Activated CD4-positive, alpha-beta T cell treated with anti-CD3 and anti-CD28 coated beads, Interleukin-2, amount 10 ng/mL, durations not matched to agents 24 days and 14 days (primary cell): ENCODE results near the gene CFAP57. TPM values are rescaled to one million over a fixed set of nuclear protein-coding genes. Genes with fewer than 3 reads are reported as not detected.

Experiments used
- DNase-seq: peaks from one replicate; pipeline ENCODE4 v3.0.0; 2022
- H3K27ac Mint-ChIP-seq: one replicate; pipeline ENCODE4 v1.8.0; 2022; ENCODE audit warnings: mild to moderate bottlenecking, mixed read lengths
- H3K27me3 Mint-ChIP-seq: one replicate; pipeline ENCODE4 v1.8.0; 2022; ENCODE audit warnings: mixed read lengths
- H3K36me3 Mint-ChIP-seq: one replicate; pipeline ENCODE4 v1.8.0; 2022; ENCODE audit warnings: low read depth, mild to moderate bottlenecking, mixed read lengths
- H3K4me1 Mint-ChIP-seq: one replicate; pipeline ENCODE4 v1.8.0; 2021; ENCODE audit warnings: mixed read lengths
- H3K4me3 Mint-ChIP-seq: one replicate; pipeline ENCODE4 v1.8.0; 2022; ENCODE audit warnings: mild to moderate bottlenecking, moderate library complexity, mixed read lengths
- H3K9me3 Mint-ChIP-seq: one replicate; pipeline ENCODE4 v1.8.0; 2021; ENCODE audit warnings: mixed read lengths
- intact Hi-C: fragments of 100-400 bp; cut with micrococcal nuclease; formaldehyde crosslinking; loops from one replicate; pipeline ENCODE4 v1.15.1; 2023
- total RNA-seq: library from RNA; stranded (reverse); gene quantifications from 2 replicates; pipeline ENCODE4 v1.2.3, GENCODE V29; 2022

The CFAP57 gene
- total RNA-seq, 1 donor from 2014 or later: 0.40 TPM

DNA sequence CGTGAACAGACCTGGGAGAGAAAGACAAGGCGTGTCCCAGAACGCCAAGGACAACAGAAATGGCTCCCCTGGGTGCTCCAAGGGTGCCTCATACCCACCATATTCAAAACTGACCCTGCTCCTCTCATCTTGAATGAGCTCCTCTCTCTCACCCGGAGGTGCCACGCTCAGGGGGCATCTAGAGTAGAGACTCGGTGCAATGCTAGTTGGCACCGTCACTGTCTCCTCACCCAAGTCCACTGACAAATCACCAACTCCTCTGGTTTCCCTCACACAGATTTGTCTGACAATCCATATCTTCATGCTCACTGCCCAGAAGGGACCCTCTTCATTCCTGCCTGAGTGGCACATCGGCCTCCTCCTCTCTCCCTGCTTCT is 102.7 kb downstream of the CFAP57 start:
- DNase-seq: no peak

DNA sequence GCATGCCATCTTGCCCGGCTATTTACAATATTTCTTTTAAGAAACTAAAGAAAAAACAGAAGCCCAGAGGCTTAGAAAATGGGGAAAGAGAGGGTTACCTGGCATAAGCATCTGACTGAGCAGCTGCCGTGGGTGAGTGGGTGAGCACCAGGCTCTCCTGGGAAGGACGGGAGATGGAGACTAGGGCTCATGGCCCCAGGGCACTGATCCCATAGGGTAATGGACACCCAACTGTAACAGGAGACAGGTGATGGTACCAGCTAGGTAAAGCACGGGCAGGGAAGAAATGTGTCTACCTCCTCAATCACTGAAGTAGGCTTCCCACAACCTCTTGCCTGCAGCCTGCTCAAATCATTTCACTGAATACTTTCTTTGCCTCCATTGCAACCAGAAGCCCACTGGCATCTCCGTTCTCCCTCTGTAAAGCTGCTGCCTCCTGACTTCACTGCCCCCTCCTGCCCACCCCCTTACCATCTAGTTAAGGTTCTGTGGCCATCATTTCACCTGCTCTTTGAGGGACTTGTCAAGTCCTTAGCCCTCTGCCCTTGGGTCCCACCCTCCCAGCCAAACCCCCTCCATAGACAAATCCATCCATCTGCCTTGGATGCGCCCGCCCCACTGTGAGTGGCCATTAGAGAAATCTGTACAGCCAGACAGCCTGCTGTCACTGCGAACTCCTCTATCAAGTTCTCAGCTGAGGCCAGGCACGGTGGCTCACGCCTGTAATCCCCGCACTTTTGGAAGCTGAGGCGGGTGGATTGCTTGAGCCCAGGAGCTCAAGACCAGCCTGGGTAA is 103.9 kb downstream of the CFAP57 start:
- peaks cover 4% of the 10 kb centered on the region for H3K27me3 Mint-ChIP-seq
- H3K27ac Mint-ChIP-seq: peak overlapping the region; percentile 38
- H3K4me3 Mint-ChIP-seq: no peak overlapping the region
- no peak for DNase-seq
- peaks cover 6% of the 10 kb centered on the region for H3K36me3 Mint-ChIP-seq
- peaks cover 13% of the 10 kb centered on the region for H3K9me3 Mint-ChIP-seq
- intact Hi-C loops: no loop called here
- H3K4me1 Mint-ChIP-seq: peaks cover 15% of the 10 kb centered on the region

More for the DNA sequence above, 102.7 kb downstream of the CFAP57 start:
- intact Hi-C loops: no loop called here
- H3K27me3 Mint-ChIP-seq: peaks cover 6% of the 10 kb centered on the region
- peaks cover 6% of the 10 kb centered on the region for H3K36me3 Mint-ChIP-seq
- H3K4me1 Mint-ChIP-seq: peaks cover 20% of the 10 kb centered on the region
- H3K27ac Mint-ChIP-seq: peak overlapping the region; percentile 98
- H3K9me3 Mint-ChIP-seq: peaks cover 13% of the 10 kb centered on the region
- peak overlapping the region; percentile 69 for H3K4me3 Mint-ChIP-seq

DNA sequence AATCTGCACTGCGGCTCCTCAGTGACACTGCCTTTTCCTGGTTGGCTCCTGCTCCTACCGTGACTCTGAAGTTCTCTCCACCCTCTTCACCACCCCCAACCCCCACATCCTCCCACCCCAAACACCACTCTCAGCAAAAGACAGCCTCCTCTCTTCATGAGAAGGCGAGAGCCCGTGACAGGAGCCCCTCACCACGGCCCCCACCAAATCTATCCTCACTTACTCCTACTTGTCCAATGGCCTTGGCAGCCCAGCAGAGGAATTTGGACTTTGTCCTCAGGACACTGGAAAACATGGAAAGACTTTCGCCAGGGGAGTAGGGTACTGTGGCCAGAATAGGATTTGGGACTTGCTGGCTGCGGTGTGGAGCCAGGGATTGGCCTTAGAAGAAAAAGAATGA is 104.5 kb downstream of the CFAP57 start:
- H3K4me1 Mint-ChIP-seq: peaks cover 13% of the 10 kb centered on the region
- H3K9me3 Mint-ChIP-seq: peaks cover 13% of the 10 kb centered on the region
- H3K27me3 Mint-ChIP-seq: peaks cover 5% of the 10 kb centered on the region
- H3K27ac Mint-ChIP-seq: peak overlapping the region; percentile 38
- H3K36me3 Mint-ChIP-seq: peaks cover 6% of the 10 kb centered on the region
- DNase-seq: no peak
- intact Hi-C loops: no loop called here
- H3K4me3 Mint-ChIP-seq: no peak overlapping the region

DNA sequence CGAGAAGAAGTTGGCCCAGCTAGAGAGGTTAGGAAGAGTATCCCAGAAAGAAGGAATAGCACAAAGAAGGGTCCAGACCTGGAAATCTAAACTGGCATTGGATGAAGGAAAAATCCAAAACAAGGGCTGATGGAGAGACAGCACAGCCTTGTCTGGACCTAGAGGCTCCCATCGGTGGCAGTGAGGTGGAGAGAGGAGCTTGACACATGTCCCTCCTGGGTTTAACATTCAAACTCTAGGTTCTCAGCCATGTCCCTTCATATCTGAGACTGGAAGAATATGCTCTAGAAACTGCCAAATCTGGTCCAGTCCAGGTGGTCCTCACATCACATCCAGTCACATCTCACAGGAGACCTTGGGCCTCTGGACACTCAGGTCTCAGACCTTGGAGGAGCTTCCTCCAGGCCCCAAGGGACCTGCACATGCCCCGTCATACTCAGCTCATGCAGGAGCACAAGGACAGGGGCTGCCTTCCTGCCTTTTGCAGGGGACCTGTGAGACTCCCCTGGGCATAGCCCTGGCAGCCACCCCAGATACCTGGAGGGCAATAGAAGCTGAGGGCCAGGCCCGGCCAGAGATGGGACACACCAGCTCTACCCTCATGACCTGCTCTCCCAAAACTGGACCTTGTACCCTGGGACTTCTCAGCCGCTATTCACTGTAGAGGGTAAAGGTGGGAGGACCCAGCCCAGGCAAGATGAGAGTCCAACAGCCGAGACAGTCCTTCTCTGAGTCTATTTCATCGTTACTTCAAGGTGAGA is 105.2 kb downstream of the CFAP57 start:
- H3K4me1 Mint-ChIP-seq: peaks cover 13% of the 10 kb centered on the region
- peaks cover 13% of the 10 kb centered on the region for H3K9me3 Mint-ChIP-seq
- H3K36me3 Mint-ChIP-seq: peaks cover 6% of the 10 kb centered on the region
- H3K27me3 Mint-ChIP-seq: peaks cover 5% of the 10 kb centered on the region
- H3K27ac Mint-ChIP-seq: no peak overlapping the region
- H3K4me3 Mint-ChIP-seq: no peak overlapping the region
- DNase-seq: no peak
- intact Hi-C loops: no loop called here

DNA sequence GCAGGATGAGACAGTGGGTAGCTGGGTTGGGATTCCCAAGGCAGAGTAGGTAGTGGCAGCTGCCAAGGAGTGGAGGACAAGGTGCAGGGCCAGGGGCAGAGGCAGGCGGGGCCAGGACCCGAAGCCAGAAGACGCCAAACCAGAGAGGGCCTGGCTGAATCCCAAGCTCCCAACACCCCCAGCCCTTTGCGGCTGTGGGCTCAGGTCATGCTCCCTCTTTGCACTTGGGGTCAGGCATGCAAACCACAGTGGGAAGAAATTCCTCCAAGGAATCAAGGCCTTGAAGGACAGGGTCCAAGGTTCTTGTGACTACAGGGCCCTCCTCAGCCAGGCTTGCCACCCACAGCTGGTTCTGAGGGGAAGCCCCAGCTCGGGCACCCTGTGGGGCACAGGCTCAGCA is 107.0 kb downstream of the CFAP57 start:
- peaks cover 11% of the 10 kb centered on the region for H3K9me3 Mint-ChIP-seq
- DNase-seq: no peak
- H3K27me3 Mint-ChIP-seq: peaks cover 5% of the 10 kb centered on the region
- no peak overlapping the region for H3K27ac Mint-ChIP-seq
- peaks cover 12% of the 10 kb centered on the region for H3K4me1 Mint-ChIP-seq
- H3K36me3 Mint-ChIP-seq: peaks cover 6% of the 10 kb centered on the region
- H3K4me3 Mint-ChIP-seq: no peak overlapping the region
- intact Hi-C loops: no loop called here

DNA sequence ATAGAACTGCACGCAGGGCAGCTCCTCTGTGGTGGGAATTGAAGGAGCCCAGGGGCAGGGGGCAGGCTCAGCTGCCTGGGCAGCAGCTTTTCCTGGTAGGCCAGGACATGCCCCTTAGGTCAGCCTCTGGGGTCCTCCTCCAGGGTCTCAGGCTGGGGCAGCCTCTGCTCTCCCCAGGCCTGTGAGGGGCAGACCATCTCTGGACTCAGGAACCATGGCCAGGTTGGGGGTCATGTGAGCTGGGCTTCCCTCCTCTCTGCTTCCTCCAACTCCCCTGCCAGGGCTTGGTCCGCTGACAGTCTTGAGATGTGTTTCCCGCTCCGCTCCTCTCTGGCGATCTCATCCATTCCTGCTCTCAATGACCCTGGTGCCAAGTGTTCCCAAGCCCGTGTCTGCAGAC is 107.5 kb downstream of the CFAP57 start:
- H3K36me3 Mint-ChIP-seq: peaks cover 3% of the 10 kb centered on the region
- H3K27me3 Mint-ChIP-seq: peaks cover 5% of the 10 kb centered on the region
- no peak for DNase-seq
- H3K9me3 Mint-ChIP-seq: peaks cover 6% of the 10 kb centered on the region
- H3K4me3 Mint-ChIP-seq: no peak overlapping the region
- no peak overlapping the region for H3K27ac Mint-ChIP-seq
- peaks cover 7% of the 10 kb centered on the region for H3K4me1 Mint-ChIP-seq
- intact Hi-C loops: no loop called here

DNA sequence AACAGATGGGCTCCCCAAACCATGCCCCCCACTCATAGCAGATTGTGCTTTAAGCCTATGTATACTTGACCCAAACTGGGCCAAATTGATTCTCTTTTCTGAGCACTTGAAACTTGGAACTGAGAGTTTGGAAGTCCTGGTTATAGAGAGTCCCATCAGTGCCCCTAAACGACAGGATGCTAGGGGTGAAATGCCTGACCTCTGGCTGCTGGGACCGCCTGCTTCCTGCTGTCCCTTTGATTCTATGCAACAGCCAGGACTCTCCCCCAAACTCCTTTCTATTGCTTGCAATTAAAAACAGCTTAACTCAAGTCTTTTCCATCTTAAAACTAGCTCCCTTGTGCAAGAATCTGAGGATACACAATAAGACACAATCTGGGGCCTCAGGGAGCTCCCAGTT is 108.6 kb downstream of the CFAP57 start:
- DNase-seq: no peak
- intact Hi-C loops: no loop called here
- peaks cover 5% of the 10 kb centered on the region for H3K27me3 Mint-ChIP-seq
- no peaks in the 10 kb centered on the region for H3K36me3 Mint-ChIP-seq
- no peak overlapping the region for H3K27ac Mint-ChIP-seq
- H3K4me3 Mint-ChIP-seq: no peak overlapping the region
- H3K4me1 Mint-ChIP-seq: no peaks in the 10 kb centered on the region
- no peaks in the 10 kb centered on the region for H3K9me3 Mint-ChIP-seq

DNA sequence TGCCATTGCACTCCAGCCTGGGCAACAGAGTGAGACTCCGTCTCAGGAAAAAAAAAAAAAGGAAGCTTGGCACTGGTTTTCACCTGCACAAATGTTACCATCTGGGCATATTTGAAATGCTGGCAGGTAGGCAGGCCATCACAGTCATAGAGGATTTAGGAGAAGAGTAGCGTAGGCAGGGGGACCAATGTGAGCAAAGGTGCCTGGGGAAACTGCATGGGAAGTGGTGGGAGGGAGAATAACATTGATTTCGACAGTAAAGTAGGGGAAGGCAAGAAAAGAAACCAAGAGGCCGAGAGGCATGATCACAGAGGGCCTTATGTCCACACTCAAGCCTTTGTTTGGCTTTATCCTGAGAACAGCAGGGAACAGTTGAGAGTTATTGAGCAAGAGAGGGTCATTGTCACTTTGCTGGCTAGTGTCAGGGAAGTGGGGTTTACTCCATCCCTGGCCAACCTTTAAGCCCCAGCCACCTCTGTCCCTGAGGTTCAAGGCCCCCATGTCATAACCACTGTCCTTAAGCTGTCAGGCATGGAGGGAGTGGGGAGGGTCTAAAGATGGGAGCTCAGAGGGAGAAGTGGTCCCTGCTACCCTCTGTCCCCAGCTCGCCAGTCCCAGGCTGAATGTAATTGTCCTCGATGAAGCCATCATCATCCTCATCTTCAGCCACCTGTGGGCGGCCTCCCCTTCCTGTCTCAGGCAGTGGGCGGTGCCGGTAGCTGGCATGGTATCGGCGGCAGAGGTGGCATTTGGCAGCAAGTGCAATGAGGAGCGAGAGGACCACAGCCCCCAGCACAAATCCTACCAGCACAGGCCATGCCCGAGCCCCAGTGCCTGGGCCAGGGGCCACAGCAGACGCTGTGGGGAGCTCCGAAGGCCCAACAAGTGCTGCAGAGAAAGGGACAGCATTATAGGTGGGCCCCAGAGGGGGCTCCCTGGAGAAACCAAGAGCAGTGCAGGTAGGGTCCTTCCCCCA is 110.4 kb downstream of the CFAP57 start:
- no peak overlapping the region for H3K4me3 Mint-ChIP-seq
- no peak for DNase-seq
- H3K27me3 Mint-ChIP-seq: peaks cover 7% of the 10 kb centered on the region
- no peaks in the 10 kb centered on the region for H3K9me3 Mint-ChIP-seq
- no peaks in the 10 kb centered on the region for H3K36me3 Mint-ChIP-seq
- no peaks in the 10 kb centered on the region for H3K4me1 Mint-ChIP-seq
- intact Hi-C loops: no loop called here
- no peak overlapping the region for H3K27ac Mint-ChIP-seq

DNA sequence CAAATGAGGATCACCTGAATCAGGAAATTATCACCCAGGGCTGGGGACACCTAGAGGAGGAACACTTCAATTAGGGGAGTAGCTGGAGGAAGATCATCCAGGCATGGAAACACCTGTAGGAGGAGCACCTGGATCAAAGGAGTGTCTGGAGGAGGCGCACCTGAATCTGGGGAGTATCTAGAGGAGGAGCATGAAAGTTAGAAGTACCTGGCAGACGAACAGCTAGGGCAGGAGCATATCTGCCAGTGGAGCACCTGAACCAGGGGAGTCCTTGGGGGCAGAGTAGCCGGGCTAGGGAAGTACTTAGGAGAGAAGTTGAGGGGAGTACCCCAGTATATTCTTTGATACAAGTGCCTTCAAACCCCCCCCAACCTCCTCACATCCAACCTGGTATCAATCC is 111.9 kb downstream of the CFAP57 start:
- no peaks in the 10 kb centered on the region for H3K4me1 Mint-ChIP-seq
- no peaks in the 10 kb centered on the region for H3K36me3 Mint-ChIP-seq
- H3K9me3 Mint-ChIP-seq: no peaks in the 10 kb centered on the region
- H3K27ac Mint-ChIP-seq: no peak overlapping the region
- H3K4me3 Mint-ChIP-seq: no peak overlapping the region
- H3K27me3 Mint-ChIP-seq: peaks cover 14% of the 10 kb centered on the region
- intact Hi-C loops: no loop called here
- no peak for DNase-seq

DNA sequence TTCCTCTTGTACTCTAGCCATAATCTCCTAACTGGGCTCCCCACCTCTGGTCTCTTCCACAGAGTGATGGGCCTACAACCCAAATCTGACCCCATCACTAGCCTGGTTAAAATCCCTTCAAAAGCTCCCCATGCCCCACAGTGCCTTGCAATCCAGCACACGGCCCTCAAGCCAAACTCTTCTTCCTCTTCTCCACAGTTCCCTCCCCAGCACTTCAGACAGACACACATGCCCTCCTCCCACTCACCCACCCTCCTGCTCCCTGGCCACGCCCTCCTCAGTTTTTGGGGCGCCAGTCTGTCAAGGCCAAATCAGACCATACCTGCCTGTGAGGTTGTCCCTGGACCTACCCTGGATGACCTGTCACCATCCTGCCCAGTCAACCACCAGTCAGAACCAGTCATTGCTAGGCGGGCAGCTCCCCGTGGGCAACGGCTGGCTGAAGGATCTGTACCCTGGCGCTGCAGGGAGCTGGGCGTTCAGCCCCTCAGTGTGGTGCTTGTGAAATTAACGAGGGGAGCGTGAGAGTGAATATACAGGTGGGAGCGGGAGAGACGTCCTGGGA is 112.5 kb downstream of the CFAP57 start:
- H3K36me3 Mint-ChIP-seq: no peaks in the 10 kb centered on the region
- peaks cover 14% of the 10 kb centered on the region for H3K27me3 Mint-ChIP-seq
- DNase-seq: no peak
- H3K27ac Mint-ChIP-seq: no peak overlapping the region
- intact Hi-C loops: no loop called here
- no peak overlapping the region for H3K4me3 Mint-ChIP-seq
- no peaks in the 10 kb centered on the region for H3K9me3 Mint-ChIP-seq
- H3K4me1 Mint-ChIP-seq: no peaks in the 10 kb centered on the region

DNA sequence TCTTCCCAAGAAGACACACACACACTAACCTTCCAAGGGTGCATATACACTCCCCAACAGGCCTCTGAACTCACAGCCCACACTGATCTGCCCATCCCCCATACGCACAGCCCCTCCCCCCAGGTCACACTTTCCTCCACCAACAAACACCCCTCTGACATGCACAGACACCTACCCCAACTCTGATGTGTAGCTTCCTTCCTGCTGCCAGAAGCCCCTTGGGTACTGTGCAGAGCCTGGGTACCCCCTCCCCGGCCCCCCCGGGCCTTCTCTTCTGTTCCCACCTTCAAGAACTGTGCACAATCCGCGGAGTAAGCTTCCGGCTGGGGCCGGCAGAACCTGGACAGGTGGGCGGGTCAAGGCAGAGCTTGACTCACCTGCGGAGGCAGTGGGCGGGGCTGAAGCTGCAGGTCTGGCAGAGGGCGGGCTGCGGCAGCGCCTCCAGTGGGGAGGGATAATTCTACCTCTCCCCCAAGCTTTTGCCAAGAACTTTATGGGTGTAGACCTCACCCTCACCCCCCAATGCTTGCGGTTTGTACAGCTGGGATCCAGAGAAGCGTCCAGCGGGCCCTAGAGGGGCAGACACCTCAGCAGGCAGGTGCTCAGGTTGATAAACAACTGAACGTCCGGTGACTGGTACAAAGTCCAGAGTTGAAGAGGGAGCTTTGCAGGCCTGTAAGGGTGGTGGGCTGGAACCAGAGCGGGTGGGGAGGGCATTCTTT is 113.3 kb downstream of the CFAP57 start, which contains the start of gene C1orf210:
Gene C1orf210 (minus strand): TSS at position 313 of the 722 bp plus-strand sequence. CDS start 2,311 bp downstream, outside the sequence.
- no peaks in the 10 kb centered on the region for H3K36me3 Mint-ChIP-seq
- H3K27ac Mint-ChIP-seq: no peak within 1 kb of the TSS
- no peak for DNase-seq
- H3K27me3 Mint-ChIP-seq: peaks cover 14% of the 10 kb centered on the region
- no peaks in the 10 kb centered on the region for H3K9me3 Mint-ChIP-seq
- H3K4me1 Mint-ChIP-seq: no peaks in the 10 kb centered on the region
- no peak within 1 kb of the TSS for H3K4me3 Mint-ChIP-seq
- intact Hi-C loops: no loop called here

DNA sequence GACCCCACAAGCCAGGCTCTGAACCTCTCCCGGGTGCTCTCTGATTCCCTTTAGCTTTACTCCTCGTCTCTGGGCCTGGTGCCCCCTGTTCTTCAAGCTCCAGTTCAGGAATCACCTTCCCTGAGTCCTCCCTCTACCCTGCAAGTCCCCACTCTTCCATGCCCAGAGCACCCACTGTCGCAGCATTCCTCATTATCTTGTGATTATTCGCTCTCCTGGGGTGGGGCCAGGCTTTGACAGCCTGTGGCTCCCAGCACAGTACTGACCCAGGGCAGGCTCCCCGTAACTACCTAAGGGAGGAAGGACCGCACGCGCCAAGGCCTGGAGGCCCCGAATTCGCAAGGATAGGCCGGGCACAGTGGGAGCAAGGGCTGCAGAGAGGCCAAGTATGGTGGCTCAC is 114.0 kb downstream of the CFAP57 start:
- no peak overlapping the region for H3K27ac Mint-ChIP-seq
- intact Hi-C loops: no loop called here
- DNase-seq: no peak
- no peaks in the 10 kb centered on the region for H3K36me3 Mint-ChIP-seq
- no peaks in the 10 kb centered on the region for H3K9me3 Mint-ChIP-seq
- no peaks in the 10 kb centered on the region for H3K4me1 Mint-ChIP-seq
- H3K4me3 Mint-ChIP-seq: no peak overlapping the region
- H3K27me3 Mint-ChIP-seq: peaks cover 10% of the 10 kb centered on the region

DNA sequence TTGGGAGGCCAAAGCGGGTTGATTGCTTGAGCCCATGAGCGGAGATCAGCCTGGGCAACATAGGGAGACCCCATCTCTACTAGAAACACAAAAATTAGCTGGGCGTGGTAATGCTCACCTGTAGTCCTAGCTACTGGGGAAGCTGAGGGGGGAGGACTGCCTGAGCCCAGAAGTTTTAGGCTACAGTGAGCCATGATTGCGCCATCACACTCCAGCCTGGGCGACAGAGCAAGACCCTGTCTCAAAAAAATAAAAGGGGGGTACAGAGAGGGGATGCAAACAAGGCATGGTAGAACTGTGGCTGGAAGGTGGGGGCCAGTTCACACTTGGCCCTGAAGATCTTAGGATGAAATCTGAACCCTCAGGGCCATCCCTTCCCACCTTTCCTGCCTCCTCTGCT is 114.4 kb downstream of the CFAP57 start:
- Mint-ChIP-seq H3K27me3 (peaks cover 10% of the 10 kb centered on the region), H3K4me3 (no peak overlapping the region), H3K36me3 (no peaks in the 10 kb centered on the region), H3K27ac (no peak overlapping the region), H3K4me1 (no peaks in the 10 kb centered on the region), H3K9me3 (no peaks in the 10 kb centered on the region)
- no peak for DNase-seq
- intact Hi-C loops: no loop called here
